Peyer's patch (tissue), 4 donors: ENCODE results near the gene SLC6A1. TPM values are rescaled to one million over a fixed set of nuclear protein-coding genes. Genes with fewer than 3 reads are reported as not detected.

ENCODE experiments used
- DNase-seq, 3 donors: peaks; one replicate each; pipeline ENCODE4 v3.0.0-alpha.2; 2017 to 2019
- H3K27ac ChIP-seq, 4 donors: fragments of 200-600 bp; sonication (generic); one replicate each; pipeline ENCODE4 v1.5.1; 2016 to 2019
- H3K27me3 ChIP-seq, 2 donors: fragments of 200-600 bp; sonication (generic); one replicate each; pipeline ENCODE4 v1.5.1; 2019
- H3K36me3 ChIP-seq, 3 donors: fragments of 200-600 bp; sonication (generic); one replicate each; pipeline ENCODE4 v1.5.1; 2016 to 2019
- H3K4me1 ChIP-seq, 4 donors: fragments of 200-600 bp; sonication (generic); one replicate each; pipeline ENCODE4 v1.5.1; 2016 to 2019
- H3K4me3 ChIP-seq, 4 donors: fragments of 200-600 bp; sonication (generic); 1 replicate in 3 of 4; 2 replicates in 1 of 4; pipeline ENCODE4 v1.5.1; 2016 to 2019; ENCODE audit warnings: mild to moderate bottlenecking in 1 of 4
- H3K9me3 ChIP-seq, 4 donors: fragments of 200-600 bp; sonication (generic); one replicate each; pipeline ENCODE4 v1.5.1; 2016 to 2019; ENCODE audit warnings: mild to moderate bottlenecking in 1 of 4
- POLR2A ChIP-seq, 2 donors: fragments of 450-650 bp; IDR thresholded peaks; one replicate each; pipeline ENCODE4 v1.5.1; 2017; ENCODE audit warnings: antibody characterized with exemption in 2 of 2, mild to moderate bottlenecking in 2 of 2, moderate library complexity in 2 of 2
- total RNA-seq, 4 donors: library from RNA; depleted of rRNA; stranded (reverse); fragments of >200 nt; gene quantifications; one replicate each; pipeline ENCODE4 v1.1.0, GENCODE V29; 2016
- TF ChIP-seq, protein P1 (sequence below), 6 experiments: fragments of 450-650 bp in 4 of 6; fragments of 200-600 bp in 2 of 6; sonication (generic) in 1 of 6; IDR thresholded peaks; one replicate each; pipeline ENCODE4 v1.5.1; 2017 to 2019; ENCODE audit warnings: antibody characterized with exemption in 6 of 6, mild to moderate bottlenecking in 3 of 6, moderate library complexity in 1 of 6

SLC6A1 gene
- total RNA-seq, 4 donors from 2014 or later: 0.27 to 5.0 (median 0.38) TPM; not detected in 1

DNA sequence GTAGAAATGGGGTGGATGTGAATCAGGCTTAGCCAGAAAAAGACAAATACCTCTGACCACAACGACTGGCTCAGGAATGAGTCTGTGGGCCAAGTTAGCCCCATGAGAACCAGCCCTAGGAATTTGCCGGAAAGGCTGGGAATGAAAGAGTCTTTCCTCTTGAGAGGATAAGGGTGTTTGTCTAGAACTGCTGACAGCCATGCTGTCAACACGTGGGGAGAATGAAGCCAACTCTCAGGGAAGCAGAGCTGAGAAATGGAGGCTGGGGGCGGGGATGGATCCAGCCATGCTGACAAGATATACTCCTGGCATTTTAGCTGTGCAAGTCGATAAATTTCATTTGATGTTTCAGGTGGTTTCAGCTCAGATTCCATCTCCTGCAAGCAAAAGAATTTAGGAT is 10.6 kb upstream of the SLC6A1 start:
- DNase-seq: no peak
- Histone ChIP-seq H3K4me3 (no peak overlapping the region), H3K27me3 (no peaks in the 10 kb centered on the region), H3K4me1 (peaks cover 0 to 6% (median 0%) of the 10 kb centered on the region in 4 donors), H3K36me3 (no peaks in the 10 kb centered on the region), H3K27ac (no peak overlapping the region), H3K9me3 (no peaks in the 10 kb centered on the region)
- TF ChIP-seq, protein P1, sequence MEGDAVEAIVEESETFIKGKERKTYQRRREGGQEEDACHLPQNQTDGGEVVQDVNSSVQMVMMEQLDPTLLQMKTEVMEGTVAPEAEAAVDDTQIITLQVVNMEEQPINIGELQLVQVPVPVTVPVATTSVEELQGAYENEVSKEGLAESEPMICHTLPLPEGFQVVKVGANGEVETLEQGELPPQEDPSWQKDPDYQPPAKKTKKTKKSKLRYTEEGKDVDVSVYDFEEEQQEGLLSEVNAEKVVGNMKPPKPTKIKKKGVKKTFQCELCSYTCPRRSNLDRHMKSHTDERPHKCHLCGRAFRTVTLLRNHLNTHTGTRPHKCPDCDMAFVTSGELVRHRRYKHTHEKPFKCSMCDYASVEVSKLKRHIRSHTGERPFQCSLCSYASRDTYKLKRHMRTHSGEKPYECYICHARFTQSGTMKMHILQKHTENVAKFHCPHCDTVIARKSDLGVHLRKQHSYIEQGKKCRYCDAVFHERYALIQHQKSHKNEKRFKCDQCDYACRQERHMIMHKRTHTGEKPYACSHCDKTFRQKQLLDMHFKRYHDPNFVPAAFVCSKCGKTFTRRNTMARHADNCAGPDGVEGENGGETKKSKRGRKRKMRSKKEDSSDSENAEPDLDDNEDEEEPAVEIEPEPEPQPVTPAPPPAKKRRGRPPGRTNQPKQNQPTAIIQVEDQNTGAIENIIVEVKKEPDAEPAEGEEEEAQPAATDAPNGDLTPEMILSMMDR (IDR thresholded peaks at IDR 0.05): no peak
- TF ChIP-seq POLR2A (IDR thresholded peaks at IDR 0.05): no peak

GRCh38 chr3:10982782-10983181 is 9.8 kb upstream of the SLC6A1 start:
- H3K27me3 ChIP-seq: no peaks in the 10 kb centered on the region
- H3K27ac ChIP-seq: no peak overlapping the region

DNA sequence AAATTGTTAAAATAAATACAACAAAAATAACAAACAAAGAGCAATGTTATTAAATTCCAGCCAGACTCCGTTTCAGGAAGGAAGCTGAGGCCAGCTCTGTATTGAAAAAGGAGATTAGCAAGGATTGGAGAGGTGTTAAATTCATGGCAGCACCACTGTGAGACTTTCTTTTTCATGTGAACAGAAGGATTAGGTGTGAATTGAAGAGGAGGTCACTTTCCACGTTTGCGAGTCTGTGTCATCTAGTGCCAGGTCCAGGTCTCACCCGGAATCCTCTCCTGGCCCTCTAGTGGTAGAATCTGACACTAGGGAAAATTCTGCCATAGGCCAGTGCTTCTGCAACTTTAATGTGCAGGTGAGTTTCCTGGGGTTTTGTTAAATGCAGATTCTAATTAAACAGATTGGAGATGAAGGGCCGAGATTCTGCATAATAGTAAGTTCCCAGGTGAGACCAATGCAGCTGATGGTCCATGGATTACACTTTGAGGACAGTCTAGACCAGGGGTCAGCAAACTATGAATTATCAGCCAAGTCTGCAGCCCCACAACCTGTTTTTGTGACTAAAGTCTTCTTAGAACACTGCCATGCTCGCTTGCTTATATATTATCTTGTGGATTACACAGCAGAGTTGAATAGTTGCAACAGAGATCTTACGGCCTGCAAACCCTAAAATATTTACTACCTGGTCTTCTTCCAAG is 9.2 kb upstream of the SLC6A1 start:
- peak in 1 of 3 donors; percentile 52 for DNase-seq
- H3K9me3 ChIP-seq: no peaks in the 10 kb centered on the region
- TF ChIP-seq, protein P1 (IDR thresholded peaks at IDR 0.05): peak; percentile 21 to 65 (median 58)
- no peak for TF ChIP-seq POLR2A (IDR thresholded peaks at IDR 0.05)
- peaks cover 0 to 6% (median 0%) of the 10 kb centered on the region in 4 donors for H3K4me1 ChIP-seq
- H3K4me3 ChIP-seq: no peak overlapping the region
- H3K27ac ChIP-seq: no peak overlapping the region
- no peaks in the 10 kb centered on the region for H3K27me3 ChIP-seq
- no peaks in the 10 kb centered on the region for H3K36me3 ChIP-seq

More at GRCh38 chr3:10982782-10983181, 9.8 kb upstream of the SLC6A1 start:
- Histone ChIP-seq H3K9me3 (no peaks in the 10 kb centered on the region), H3K36me3 (no peaks in the 10 kb centered on the region), H3K4me3 (no peak overlapping the region), H3K4me1 (peaks cover 0 to 6% (median 0%) of the 10 kb centered on the region in 4 donors)
- TF ChIP-seq POLR2A (IDR thresholded peaks at IDR 0.05): no peak
- TF ChIP-seq, protein P1 (IDR thresholded peaks at IDR 0.05): no peak
- DNase-seq: no peak

DNA sequence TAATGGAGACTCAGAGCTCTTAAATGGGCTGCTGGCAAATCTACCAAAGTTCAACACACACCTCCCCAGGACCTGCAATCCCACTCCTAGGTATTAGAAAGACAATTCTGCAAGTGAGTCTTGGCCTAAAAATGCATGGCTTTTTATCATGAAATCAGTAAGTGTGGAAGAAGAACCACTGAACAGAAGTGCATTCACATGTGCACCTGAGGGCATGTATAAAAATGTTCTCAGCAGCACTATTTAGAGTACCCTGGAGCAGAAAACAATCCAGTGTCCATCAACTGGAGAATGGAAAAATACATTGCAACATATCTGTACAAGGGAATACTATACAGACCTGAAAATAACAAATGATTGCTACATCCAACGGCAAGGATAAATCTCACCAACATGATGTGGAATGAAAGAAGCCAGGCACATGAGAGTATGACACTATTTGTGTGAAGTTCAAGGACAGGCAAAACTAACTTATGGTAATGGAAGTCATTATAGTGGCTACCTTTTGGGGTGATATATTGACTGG is 8.1 kb upstream of the SLC6A1 start:
- TF ChIP-seq POLR2A (IDR thresholded peaks at IDR 0.05): no peak
- TF ChIP-seq, protein P1 (IDR thresholded peaks at IDR 0.05): no peak
- no peaks in the 10 kb centered on the region for H3K9me3 ChIP-seq
- no peak overlapping the region for H3K4me3 ChIP-seq
- H3K36me3 ChIP-seq: no peaks in the 10 kb centered on the region
- no peaks in the 10 kb centered on the region for H3K27me3 ChIP-seq
- H3K27ac ChIP-seq: no peak overlapping the region
- no peak for DNase-seq
- H3K4me1 ChIP-seq: peaks cover 0 to 6% (median 0%) of the 10 kb centered on the region in 4 donors

DNA sequence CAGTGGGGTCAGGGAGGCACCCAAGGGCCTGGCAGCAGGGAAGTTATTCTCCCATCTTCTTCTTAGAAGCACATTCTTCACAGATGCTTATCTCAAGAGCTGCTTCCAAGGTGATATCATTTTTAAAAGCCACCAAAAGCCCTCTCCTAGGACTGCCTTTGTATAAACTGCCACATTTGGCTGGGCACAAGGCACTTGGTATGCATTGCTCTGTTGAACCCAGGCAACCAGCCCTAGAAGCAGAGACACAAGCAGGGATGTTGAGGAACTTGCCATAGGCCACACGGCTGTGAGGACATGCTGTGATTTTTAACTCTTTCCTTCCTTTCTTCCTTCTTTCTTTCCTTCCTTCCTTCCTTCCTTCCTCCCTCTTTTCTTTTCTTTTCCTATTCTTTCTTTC is 7.4 kb upstream of the SLC6A1 start:
- no peaks in the 10 kb centered on the region for H3K36me3 ChIP-seq
- H3K4me3 ChIP-seq: no peak overlapping the region
- no peaks in the 10 kb centered on the region for H3K9me3 ChIP-seq
- peaks cover 0 to 6% (median 0%) of the 10 kb centered on the region in 4 donors for H3K4me1 ChIP-seq
- no peaks in the 10 kb centered on the region for H3K27me3 ChIP-seq
- H3K27ac ChIP-seq: no peak overlapping the region
- TF ChIP-seq, protein P1 (IDR thresholded peaks at IDR 0.05): no peak
- no peak for TF ChIP-seq POLR2A (IDR thresholded peaks at IDR 0.05)
- no peak for DNase-seq
